GM19395 (cell line): ENCODE data around the gene FASN.

Experiments
- ATAC-seq: cut with Tn5 transposase; IDR thresholded peaks from one replicate; pipeline ENCODE4 v1.9.1; 2021; ENCODE audit warnings: mild to moderate bottlenecking, moderate library complexity; ENCODE audit not compliant: unreplicated experiment

Gene FASN

GRCh38 chr17:82030470-82031302 lies 67.3 kb downstream of the FASN start:
- ATAC-seq: no peak

DNA sequence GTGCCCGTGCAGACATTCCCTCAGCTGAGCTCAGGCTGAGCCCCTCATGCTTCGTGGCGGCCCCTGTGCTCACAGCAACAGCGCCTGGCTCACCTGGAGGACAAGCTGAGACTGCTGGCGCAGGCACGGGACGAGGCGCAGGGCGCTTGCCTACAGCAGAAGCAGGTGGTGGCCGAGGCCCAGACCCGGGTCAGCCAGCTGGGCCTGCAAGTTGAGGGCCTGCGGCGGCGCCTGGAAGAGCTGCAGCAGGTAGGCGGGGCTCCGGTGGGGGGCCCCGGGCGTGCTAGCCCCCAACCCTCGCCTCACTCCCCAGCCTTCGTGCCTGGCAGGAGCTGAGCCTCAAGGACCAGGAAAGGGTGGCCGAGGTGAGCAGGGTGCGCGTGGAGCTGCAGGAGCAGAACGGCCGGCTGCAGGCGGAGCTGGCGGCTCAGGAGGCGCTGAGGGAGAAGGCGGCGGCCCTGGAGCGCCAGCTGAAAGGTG lies 68.0 kb downstream of the FASN start:
- ATAC-seq: no peak

GRCh38 chr17:82029391-82029790 lies 68.6 kb downstream of the FASN start:
- no peak for ATAC-seq

DNA sequence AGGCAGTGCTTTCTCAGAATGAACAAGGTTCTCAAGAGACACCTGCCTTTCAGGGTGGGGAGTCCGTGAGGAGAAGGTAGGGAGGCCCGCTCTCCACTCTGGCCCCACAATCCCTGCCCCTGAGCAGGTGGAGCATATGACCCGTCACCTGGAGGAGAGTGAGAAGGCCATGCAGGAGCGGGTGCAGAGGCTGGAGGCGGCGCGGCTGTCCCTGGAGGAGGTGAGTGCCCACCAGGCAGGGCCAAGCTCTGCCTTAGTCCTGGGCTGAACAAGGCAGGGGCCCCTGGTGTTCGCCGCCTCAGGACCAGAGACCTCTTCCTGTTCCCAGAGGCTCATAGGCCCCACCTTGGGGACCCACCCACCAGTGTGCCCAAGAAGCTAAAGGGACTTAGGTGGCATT lies 69.1 kb downstream of the FASN start:
- ATAC-seq: no peak
